Activated T-cell treated with anti-CD3 and anti-CD28 coated beads for 48 hours (primary cell): ENCODE data around the gene PIK3R1.
"Not testable (repeated sequence)": the region's sequence is repeated elsewhere in the genome, so short reads cannot be mapped to it uniquely, and the experiment has no call there.

ENCODE experiments used
- DNase-seq: peaks from one replicate; pipeline ENCODE4 v3.0.0-alpha.2; 2020; ENCODE audit warnings: low read depth

The PIK3R1 gene

DNA sequence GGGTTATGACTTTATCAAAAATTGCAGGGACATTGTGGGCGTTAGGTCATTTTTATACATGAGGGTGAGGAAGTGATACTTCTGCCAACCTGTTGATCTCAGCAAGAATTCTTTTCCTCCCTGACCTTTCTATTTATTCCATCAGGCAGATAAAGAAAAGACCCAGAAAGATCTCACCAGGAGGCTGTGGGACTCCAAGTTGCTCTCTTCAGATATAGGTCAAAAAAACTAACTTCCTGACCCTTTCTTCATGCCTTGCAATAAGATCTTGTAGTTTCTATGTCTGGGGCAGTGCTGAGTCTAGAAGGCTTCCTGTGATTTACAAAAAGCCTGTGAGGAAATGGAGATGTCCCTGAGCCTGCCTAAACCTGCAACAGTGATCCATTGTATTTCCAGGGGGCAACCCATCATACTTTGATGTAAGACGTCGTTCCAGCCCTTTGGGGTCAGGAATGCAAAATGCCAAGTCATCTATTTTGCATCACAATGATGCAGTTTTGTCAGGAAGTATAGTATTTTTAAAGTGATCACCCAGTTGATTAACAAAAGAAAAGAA is 22.0 kb upstream of the PIK3R1 start:
- DNase-seq: no peak

DNA sequence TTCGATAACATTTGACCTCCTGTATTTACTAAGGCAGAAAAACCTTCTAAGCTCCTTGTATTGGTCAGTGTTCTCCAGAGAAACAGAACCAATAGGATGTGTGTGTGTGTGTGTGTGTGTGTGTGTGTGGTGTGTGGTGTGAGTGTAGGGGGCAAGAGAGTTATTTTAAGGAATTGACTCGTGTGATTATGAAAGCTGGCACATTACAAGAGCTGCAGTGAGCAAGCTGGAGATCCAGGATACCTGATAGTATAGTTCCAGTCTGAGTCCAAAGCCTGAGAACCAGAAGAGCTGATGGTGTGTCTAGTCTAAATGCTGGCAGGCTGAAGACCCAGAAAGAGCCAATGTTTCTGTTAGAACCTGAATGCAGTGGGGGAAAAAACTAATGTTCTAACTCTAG is 21.2 kb upstream of the PIK3R1 start:
- no peak for DNase-seq

DNA sequence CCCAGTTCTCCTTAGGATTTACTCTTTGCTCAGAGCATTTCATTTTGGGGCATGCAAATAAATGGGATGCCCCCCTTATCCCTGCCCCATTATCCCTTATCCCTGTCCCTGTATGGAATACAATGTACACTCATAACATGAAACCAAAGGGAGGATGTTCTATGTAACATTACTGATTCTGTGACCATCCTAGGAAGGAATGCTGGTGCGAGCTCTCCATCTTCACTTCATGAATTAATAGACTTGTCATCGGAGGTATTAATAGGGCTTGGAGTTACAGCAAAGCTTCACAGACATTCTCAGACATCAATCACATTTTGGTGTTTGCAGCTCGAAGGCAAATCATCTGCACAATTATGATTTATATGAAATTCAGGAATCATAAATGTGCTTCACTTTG is 20.4 kb upstream of the PIK3R1 start:
- no peak for DNase-seq

DNA sequence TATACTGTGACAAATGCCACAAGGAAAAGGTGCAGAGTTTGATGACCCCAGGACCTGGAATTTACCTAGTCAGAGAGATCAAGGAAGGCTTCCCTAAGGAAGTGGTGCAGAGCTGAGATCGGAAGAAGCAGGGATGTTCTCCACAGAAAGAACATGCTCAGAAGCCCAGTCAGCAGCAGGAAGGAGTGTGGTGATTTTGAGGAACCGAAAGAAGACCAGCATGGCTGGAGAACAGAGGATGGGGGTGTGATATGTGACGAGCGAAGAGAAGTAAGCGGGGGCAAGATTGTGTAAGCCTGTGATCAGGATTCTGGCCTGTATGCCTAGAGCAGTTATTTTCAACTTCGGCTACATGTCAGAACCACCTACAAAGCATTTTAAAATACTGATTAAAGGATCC is 18.7 kb upstream of the PIK3R1 start:
- no peak for DNase-seq

DNA sequence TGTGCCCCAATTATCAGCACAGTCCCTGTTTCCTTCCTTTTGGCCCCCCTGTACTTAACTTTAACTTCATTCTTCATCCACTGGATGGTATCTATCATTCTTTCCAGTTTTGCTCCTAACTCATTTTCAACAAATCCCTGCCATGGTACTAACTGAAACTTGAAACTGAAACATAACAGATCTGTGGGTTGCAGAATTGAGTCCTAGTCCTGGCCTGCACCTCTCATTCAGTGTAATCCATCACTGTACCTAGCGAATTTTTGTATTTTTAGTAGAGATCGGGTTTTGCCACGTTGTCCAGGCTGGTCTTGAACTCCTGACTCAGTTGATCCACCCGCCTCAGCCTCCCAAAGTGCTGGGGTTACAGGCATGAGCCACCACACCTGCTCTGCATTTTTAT is 15.3 kb upstream of the PIK3R1 start:
- no peak for DNase-seq

DNA sequence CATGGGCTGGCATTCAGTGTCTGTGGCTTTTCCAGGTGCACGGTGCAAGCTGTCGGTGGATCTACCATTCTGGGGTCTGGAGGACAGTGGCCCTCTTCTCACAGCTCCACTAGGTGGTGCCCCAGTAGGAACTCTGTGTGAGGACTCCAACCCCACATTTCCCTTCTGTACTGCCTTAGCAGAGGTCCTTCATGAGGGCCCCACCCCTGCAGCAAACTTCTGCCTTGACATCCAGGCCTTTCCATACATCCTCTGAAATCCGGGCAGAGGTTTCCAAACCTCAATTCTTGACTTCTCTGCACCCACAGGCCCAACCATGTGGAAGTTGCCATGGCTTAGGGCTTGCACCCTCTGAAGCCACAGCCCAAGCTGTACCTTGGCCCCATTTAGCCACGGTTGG is 4.9 kb upstream of the PIK3R1 start:
- not testable (repeated sequence) for DNase-seq

DNA sequence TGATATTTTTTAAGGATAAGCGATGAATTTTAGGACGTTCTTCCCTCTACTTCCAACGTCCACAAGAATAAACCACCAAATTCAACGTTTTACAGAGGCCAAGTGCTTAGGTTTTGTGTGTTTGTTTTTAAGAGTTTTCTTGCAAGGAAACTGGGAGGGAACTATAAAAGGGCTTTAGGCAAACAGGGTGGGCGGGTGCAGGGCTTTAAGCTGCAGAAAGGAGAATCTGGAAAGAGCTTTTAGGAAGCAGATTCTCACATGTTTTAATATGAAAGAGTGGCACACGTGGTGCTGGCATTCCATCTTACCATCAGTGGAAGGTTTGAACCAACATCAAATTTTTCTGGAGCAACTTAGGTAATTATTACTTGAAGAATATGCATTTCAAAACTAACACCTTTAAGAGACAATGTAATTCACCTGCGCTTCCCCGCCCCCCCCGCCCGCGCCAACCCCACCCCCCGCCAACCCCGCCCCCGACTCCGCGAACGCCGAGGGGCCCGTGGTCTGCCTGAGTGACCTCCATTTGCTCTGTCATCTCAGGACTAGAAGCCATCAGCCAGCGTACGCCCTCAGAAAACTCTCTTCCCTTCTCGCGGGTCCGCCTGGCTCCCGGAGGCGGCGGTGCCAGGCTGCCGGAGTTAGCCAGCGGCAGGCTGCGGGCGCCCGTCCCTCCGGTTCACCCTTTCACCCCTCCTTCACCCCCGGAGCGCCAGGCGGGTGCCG is 911 bp upstream of the PIK3R1 start:
- no peak for DNase-seq

DNA sequence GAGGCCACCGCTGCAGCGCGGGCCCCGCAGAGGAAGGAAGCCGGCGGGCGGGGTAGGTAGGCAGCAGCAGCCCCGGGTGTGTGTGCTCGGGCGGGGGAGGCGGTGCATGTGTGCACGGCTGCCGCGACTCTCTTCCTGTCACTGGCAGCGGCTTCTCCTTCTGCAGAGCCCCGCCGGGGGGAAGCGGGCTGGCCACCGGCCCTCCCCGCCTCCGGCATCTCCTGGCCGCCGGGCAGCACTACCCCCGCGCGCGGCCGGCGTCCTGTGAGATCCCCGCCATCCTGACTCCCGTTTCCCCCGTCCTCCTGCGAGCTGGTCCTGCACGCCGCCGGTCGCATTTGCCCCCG is 315 bp downstream of the PIK3R1 start:
- no peak for DNase-seq

DNA sequence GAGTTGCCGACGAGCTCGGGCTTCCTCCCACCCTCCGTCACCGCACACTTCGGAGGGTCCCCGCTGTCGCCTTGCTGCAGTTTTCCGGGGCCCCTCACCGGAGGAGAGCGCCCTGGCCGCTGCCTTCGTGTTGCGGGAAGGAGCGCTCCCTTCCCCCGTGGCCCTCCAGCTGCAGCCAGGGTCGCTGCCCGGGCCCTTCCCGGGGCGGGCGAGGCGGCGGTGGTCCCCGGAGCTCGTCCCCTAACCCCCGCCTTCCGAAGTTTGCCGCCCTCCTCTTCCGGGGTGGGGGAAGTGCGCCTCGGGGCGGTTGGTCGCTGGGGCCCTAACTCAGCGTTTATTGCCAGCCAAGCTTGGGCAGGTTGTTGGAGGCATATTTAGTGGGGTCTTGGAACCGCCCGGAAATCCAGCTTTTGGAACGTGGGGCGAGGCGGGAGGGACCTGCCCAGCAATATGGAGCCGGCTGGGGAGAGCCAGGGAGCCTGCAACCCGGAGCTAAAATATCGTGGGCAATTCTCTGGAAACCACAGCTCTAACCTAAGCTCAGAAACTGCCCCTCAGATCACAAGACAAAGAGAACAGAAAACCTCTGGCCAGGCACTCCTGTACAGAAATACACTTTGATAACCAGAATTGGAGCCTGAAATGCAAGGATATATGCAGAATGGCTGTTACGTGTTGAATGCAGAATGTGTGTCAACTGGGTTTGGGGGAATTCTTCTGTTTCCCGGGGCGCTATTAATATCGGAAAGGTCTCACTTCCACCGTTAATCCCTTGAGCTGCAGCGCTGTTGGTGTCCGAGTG is 890 bp downstream of the PIK3R1 start:
- peak; percentile 60 for DNase-seq

DNA sequence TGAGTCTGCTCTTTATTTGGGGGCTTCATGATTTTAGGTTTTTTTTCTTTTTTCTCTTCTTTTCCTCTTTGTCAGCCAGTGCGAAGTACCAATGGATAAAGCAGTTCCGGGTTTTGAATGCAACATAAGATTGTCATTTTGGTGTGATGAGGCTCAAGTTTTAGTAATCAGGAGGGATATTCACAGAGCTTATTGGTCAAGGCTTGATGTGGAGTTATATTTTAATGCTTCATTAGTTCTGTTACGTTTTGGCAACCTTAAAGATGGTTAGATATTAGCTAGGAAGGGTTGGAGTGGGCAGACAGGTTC is 1.4 kb downstream of the PIK3R1 start:
- DNase-seq: no peak

DNA sequence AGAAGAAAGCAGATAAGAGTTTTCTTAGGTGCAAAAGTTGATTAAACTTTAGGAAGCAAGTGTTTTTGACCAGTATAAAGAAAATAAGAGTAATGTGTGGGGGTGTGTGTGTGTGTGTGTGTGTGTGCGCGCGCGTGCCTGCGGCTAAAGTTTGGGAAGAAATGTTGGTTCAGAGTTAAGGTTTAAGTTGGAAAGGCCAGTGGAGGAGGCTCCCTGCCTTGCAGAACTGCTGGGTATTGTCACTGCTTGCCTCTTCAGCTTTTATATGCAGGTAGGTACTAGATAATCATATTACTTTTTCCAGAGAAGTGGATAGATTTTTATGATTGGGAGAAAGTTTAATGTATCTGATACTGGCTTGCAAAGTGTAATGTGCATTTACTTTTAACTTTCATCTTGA is 2.0 kb downstream of the PIK3R1 start:
- no peak for DNase-seq

DNA sequence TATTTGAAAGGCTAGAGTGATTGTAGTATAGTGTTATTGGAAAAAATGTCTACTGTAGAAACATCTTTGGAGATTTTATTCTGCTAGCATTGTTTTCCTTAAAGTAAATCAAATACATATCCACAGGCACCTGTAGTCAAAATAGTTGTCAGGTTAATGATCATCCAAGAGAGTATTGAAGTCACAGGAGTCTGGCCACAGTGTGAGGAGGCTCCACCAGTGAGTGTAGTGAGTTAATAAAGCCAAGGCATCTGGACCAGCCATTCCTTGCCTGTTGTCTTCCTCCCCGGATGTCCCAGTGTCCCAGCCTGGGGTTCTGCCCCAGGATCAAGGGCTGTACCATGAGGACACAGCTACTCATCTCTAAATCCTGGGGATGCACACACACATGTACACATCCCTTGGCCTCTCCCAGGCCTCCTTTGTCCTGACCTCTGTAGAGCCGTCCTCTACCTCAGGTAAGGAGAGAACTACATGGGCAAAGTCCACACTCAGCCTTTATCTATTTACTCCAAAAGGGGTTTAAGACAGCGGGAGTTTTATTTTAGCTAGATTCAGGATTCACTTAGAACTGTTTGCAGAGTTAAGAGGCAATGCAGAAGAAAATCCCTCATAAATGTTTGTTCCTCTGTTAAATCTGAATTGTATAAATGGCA is 3.7 kb downstream of the PIK3R1 start:
- DNase-seq: no peak

DNA sequence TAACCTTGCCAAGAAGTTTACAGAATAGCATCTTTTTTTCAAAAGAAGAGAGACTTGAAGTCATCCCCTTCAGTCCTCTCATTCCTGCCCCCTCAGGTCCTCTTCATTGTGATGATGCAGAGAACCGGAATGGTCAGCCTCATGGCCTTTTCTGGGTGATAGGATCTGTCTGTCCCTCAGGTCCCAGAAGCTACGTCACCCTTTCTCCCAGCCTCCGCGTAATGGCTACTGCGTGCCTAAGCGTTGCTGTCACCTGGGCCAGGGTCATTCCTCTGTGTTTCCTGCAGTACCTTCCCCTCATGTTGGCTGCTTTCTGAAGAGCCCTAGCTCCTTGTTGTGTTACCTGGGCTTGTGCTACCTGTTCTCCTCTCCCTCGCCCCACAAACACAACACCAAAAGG is 4.7 kb downstream of the PIK3R1 start:
- no peak for DNase-seq

DNA sequence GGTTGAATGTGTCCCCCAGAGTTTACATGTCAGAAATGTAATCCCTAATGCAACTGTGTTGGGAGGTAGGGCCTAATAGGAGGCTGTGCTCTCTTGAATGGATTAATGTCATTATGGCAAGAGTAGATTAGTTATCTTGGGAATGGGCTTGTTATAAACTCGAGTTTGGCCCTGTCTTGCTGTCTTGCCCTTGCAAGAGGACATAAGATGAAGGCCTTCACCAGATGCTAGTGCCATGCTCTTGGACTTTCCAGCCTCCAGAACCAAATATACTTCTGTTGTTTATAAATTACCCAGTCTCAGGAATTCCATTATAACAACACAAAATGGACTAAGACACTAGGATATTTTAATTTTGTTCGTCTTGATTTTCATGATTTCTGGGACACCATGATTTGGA is 5.4 kb downstream of the PIK3R1 start:
- no peak for DNase-seq

DNA sequence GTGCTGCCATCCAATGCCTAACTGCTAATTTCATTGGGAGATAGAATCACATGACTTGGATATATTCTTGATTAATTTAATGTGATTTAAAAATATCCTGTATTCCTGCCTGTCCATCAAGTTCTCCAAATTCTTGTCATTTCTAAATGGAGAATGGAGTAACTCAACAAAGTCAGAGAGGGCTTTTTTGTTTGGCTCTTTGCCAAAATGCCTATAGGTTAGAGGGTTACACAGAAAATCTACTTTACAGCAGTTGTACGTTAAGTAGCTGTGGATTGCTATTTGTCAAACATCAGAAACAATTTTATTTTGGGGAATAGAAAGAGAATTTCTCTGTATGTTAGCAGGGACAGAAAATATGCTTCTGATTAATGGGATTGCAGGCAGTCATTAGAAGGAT is 5.9 kb downstream of the PIK3R1 start:
- no peak for DNase-seq

DNA sequence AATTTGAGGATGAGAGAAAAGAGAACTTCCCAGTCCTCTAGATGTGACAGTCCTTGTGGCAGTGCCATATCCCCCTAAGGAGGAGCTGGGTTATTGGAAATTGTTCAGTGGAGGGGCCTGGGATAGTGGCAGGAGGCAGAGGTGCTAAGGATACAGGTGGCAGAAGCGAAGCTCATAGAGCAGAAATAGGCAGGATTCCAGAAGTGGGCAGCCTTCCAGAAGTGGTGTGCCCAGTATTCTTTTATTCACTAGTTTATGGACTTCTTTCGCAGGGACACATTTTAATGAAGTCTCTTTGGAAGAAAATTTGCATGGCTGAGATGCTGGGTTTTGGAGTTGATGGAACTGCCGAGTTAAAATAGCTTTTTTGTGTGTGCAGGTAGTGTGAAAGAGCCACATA is 6.8 kb downstream of the PIK3R1 start:
- no peak for DNase-seq

DNA sequence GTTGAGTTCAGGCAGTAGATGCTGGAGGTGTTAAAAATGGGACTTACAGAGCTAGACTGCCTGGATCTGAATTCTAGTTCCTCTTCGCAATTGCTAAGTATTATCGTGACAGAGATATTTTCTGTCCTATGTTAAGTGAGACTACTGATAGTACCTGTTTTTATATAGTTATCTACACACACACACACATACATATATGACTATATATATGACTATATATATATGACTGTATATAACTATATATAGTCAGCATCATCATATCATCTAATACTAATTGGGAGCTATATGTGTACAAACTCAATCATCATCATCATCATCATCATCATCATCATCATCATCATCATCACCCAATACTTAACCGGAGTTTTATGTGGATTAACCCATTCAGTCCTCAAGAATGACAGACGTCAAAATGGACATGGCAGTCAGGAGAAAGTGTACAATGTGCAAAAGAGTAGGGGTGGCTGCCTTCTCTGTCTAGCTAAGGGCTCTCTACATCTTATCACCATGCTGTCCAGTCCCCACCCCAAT is 7.3 kb downstream of the PIK3R1 start:
- no peak for DNase-seq

DNA sequence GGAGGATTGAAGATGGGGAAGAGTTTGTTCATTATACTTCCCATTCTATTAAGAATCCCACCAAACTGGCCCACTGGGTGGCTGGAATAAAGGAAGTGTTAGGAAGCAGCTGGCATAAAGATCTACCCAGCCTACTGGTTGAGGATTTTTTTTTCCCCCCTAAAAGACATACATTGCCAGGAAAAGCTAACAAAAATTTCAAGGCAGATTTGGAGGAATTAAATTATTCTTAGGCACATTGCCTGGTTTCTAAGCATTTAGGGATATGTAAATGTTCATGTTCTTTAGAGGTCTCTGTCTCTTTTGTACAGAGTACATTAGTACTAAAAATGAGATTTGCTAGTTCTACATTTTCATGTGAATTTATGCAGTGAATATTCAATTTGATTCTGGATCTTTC is 8.3 kb downstream of the PIK3R1 start:
- DNase-seq: no peak

DNA sequence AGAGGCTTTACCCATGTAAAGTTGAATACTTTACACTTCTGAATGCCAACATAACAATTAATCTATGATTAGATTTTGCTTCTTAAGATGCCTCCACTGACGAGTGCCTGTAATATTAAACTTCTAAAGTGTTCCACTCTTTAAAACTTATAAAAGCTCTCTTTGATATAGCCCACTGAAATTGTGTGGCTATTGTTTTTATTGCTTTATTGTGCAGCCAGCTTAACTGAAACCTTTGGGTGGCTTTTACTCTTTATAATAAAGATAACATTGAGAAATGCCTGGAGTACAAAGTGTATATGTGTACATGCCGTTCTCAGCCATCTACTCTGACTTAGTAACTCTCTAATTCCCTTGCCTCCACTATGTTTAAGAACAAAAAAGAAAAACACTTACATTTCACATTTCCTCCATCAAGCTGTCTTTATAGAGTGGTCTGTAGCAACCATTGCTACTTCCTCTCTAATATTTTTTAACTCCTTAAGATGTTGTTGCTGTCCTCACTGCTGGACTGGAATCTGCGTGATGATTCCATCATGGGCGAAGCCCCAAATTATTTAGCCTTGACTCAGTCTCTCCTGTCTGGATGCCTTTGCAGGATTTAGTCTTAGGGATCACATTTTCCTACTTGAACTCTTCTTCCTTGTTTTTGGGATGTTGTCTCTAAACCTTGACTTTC is 9.1 kb downstream of the PIK3R1 start:
- no peak for DNase-seq

DNA sequence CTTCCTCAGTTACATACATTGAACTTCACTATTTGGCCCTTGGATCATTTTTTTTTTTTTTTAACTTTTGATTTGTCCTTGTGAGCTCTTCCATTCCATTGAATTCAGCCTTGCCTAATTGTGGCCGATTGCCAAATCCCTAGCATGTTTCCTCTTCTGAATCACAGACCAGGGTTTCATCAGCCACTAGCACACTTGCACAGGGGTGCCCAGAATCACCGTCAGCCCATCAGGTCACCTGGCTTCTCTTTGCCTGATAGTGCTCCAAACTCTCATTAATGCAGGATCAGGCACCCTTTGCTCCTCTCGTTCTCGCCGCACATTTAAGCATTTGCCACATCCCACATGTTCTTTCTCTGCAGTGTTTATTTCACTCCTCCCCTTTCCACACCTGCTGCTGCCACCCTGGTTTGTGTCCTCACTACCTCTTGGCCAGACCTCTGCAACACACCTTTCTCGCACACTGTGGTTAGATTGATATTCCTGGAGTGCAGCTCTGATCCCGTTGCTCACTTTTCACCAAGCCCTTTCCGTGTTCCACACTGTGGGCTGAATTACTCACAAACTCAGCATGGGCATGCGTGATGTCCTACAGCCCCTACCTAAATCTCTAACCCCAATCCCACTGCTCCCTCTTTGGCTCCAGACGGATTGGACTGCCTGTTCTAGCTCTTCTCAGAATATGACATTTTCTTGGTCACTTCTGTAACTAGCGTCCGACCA is 9.8 kb downstream of the PIK3R1 start:
- DNase-seq: no peak

DNA sequence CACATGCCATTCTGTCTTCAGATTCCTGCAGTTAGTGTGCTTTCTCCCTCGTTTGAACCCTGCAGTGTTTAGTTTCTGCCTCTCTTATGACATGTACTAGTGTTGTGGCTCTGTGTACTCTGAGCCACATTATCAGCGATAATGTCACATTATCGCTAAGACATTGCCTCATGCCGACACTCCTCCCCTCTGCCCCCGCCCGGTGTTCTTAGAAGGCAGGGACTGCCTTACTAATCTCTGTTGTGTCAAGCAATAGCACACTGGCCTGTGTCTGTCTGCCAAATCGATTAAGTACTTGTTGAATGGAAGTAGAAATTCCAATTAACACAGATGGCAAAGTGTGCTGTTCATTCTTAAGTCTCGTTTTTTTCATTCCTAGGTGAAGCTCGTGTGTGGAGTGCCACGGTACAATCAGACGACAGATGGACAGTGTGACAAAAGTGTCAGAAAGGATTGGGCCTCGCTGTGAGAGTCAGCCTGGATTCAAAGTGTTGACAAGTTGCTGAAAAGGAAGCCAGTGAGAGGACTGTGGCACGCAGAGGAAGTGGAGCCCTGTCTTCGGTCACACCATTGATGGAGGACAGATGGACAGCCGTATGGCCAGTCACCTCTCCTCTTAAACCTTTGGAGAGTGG is 10.5 kb downstream of the PIK3R1 start:
- DNase-seq: no peak
